NT2/D1 (cell line): ENCODE results near the gene KCNQ1.

Experiments used
- SUZ12 ChIP-seq: IDR thresholded peaks from 2 replicates; pipeline ENCODE4 v1.6.1; 2011; ENCODE audit not compliant: insufficient read length, insufficient read depth; ENCODE audit errors: extremely low read depth
- YY1 ChIP-seq: IDR thresholded peaks from 2 replicates; pipeline ENCODE4 v1.6.1; 2011; ENCODE audit not compliant: insufficient read length, insufficient read depth
- ZNF274 ChIP-seq: IDR thresholded peaks from 2 replicates; pipeline ENCODE4 v1.6.1; 2011; ENCODE audit warnings: mild to moderate bottlenecking, low read depth, low read length

DNA sequence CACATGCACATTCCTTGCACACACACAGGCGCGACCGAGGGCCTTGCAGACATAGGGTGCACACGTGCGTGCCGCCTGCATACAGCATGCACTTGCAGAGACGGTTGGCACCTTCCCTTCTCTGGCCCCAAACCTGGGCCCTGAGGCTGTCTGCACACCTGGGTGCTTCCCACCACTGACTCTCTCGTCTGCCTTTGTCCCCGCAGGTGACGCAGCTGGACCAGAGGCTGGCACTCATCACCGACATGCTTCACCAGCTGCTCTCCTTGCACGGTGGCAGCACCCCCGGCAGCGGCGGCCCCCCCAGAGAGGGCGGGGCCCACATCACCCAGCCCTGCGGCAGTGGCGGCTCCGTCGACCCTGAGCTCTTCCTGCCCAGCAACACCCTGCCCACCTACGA is 402.8 kb downstream of the KCNQ1 start:
- TF ChIP-seq SUZ12 (no peak), YY1 (no peak), ZNF274 (no peak)
